ENCODE results near the gene TENM4.

The TENM4 gene

GRCh38 chr11:79117488-79117887 is 323.3 kb downstream of the TENM4 start:
- no peak for DNase-seq (ENCODE audit: low read depth)
- TF ChIP-seq CTCF (IDR thresholded peaks at IDR 0.05; ENCODE audit: low read depth, low read length, missing control alignments): no peak

GRCh38 chr11:79116600-79116999 is 324.2 kb downstream of the TENM4 start:
- no peak overlapping the region for H3K4me3 ChIP-seq (ENCODE audit: low read depth, low read length)
- no peak for TF ChIP-seq CTCF (IDR thresholded peaks at IDR 0.05; ENCODE audit: low read depth, low read length, missing control alignments)
- DNase-seq (ENCODE audit: low read depth): no peak

More at GRCh38 chr11:79117488-79117887, 323.3 kb downstream of the TENM4 start:
- no peak overlapping the region for H3K4me3 ChIP-seq (ENCODE audit: low read depth, low read length)

- no peak overlapping the region for H3K4me3 ChIP-seq (ENCODE audit: low read depth, low read length)
- DNase-seq (ENCODE audit: low read depth): no peak
- no peak for TF ChIP-seq CTCF (IDR thresholded peaks at IDR 0.05; ENCODE audit: low read depth, low read length, missing control alignments)
Observed at GRCh38 chr11:79113054-79113690, 327.7 kb downstream of the TENM4 start.

DNA sequence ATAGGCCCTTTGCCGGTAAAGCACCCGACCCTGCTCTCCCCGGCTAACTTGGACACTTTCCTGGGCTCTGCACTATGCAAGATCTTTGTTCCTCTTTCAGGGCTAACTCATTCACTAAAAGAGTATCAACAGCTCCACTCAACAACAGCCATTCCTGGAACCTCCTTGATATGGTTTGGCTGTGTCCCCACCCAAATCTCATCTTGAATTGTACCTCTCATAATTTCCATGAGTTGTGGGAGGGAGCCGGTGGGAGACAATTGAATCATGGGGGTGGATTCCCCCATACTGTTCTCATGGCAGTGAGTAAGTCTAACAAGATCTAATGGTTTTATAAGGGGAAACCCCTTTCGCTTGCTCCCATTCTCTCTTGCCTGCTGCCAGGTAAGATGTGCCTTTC is 330.0 kb downstream of the TENM4 start:
- TF ChIP-seq CTCF (IDR thresholded peaks at IDR 0.05; ENCODE audit: low read depth, low read length, missing control alignments): no peak
- no peak overlapping the region for H3K4me3 ChIP-seq (ENCODE audit: low read depth, low read length)
- no peak for DNase-seq (ENCODE audit: low read depth)

DNA sequence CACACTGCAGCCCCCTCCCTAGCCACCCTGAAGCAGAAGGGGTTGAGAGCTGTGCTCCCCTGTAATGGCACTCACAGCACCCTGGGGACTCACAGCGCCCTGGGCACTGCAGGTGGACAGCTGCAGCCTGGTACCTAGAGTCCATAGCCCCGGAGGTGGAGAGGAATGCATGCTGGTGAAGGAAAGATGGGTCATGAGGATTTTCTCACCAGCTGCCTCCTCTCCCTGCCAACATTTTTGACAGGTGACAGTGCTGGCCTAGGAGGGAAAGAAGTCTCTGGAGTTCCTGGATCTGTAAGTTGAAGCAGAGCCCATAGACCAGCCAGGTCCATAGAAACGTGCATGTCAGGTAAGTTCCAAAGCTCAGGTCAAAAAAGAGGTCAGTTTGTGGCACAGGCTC is 330.5 kb downstream of the TENM4 start:
- no peak overlapping the region for H3K4me3 ChIP-seq (ENCODE audit: low read depth, low read length)
- TF ChIP-seq CTCF (IDR thresholded peaks at IDR 0.05; ENCODE audit: low read depth, low read length, missing control alignments): no peak
- no peak for DNase-seq (ENCODE audit: low read depth)

- no peak for TF ChIP-seq CTCF (IDR thresholded peaks at IDR 0.05; ENCODE audit: low read depth, low read length, missing control alignments)
- DNase-seq (ENCODE audit: low read depth): no peak
- no peak overlapping the region for H3K4me3 ChIP-seq (ENCODE audit: low read depth, low read length)
Observed at GRCh38 chr11:79108851-79109250, 332.0 kb downstream of the TENM4 start.

DNA sequence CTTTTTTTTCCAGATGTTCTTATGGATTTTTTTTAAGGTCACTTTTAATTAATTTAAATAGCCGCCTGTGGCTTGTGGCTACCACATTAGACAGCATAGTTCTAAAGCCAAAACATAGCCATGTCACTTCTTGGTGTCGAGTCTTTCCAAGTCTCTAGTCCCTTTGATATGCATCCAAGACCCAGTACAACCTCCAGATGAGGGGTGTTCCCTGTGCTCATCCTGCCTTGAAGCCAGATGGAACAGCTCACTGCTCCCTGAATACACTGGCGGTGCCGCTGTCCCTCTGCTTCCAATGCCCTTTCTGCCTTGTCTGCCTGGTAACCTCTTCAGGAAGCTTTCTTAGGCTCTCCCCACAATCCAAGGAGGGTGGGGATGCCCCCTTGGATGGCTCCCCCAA is 338.0 kb downstream of the TENM4 start:
- no peak for DNase-seq (ENCODE audit: low read depth)
- TF ChIP-seq CTCF (IDR thresholded peaks at IDR 0.05; ENCODE audit: low read depth, low read length, missing control alignments): no peak
- no peak overlapping the region for H3K4me3 ChIP-seq (ENCODE audit: low read depth, low read length)
